HepG2 (cell line): Measurements from ENCODE around the gene HILPDA. TPM values are rescaled to one million over a fixed set of nuclear protein-coding genes. Genes with fewer than 3 reads are reported as not detected.

Source experiments
- ATAD3A ChIP-seq: sonication (generic); formaldehyde crosslinking; IDR thresholded peaks from 2 replicates; pipeline ENCODE4 v1.4.0; 2020; ENCODE audit warnings: missing genetic modification reagents
- ELF4 ChIP-seq: sonication (generic); formaldehyde crosslinking; IDR thresholded peaks from 2 replicates; pipeline ENCODE4 v1.5.0; 2020; ENCODE audit warnings: missing genetic modification reagents, mild to moderate bottlenecking, moderate library complexity, borderline replicate concordance
- FIP1L1 ChIP-seq: fragments of 200-400 bp; formaldehyde crosslinking; IDR thresholded peaks from 2 replicates; pipeline ENCODE4 v1.6.1; 2018; ENCODE audit warnings: low read depth, mild to moderate bottlenecking, low read length, moderate library complexity, borderline replicate concordance; ENCODE audit not compliant: insufficient read depth
- HMGXB3 ChIP-seq: sonication (generic); formaldehyde crosslinking; IDR thresholded peaks from 2 replicates; pipeline ENCODE4 v1.4.0; 2020; ENCODE audit warnings: missing genetic modification reagents, borderline replicate concordance
- IRF2 ChIP-seq: IDR thresholded peaks from 2 replicates; pipeline ENCODE4 v1.6.1; 2018; ENCODE audit warnings: missing genetic modification reagents, missing compliant biosample characterization
- MED1 ChIP-seq: sonication (generic); formaldehyde crosslinking; IDR thresholded peaks from 2 replicates; pipeline ENCODE4 v1.4.0; 2020; ENCODE audit warnings: missing genetic modification reagents
- MEIS1 ChIP-seq: sonication (generic); formaldehyde crosslinking; IDR thresholded peaks from 2 replicates; pipeline ENCODE4 v1.9.0; 2021; ENCODE audit warnings: mild to moderate bottlenecking, missing genetic modification reagents, moderate library complexity, borderline replicate concordance
- NBN ChIP-seq: fragments of 450-650 bp; conservative IDR thresholded peaks from 2 replicates; pipeline ENCODE4 v1.6.1; 2017
- NFIC ChIP-seq: IDR thresholded peaks from 2 replicates; pipeline ENCODE4 v1.6.1; 2012; ENCODE audit warnings: mild to moderate bottlenecking, low read length, inconsistent platforms
- NFKBIZ ChIP-seq: IDR thresholded peaks from 2 replicates; pipeline ENCODE4 v1.6.1; 2018; ENCODE audit warnings: missing genetic modification reagents, missing compliant biosample characterization
- NR1H2 ChIP-seq: sonication (generic); formaldehyde crosslinking; IDR thresholded peaks from 2 replicates; pipeline ENCODE4 v1.8.1; 2022; ENCODE audit warnings: low read depth, missing genetic modification reagents, borderline replicate concordance
- PAF1 ChIP-seq: IDR thresholded peaks from 2 replicates; pipeline ENCODE4 v1.6.1; 2016; ENCODE audit warnings: missing genetic modification reagents, missing compliant biosample characterization
- PITX1 ChIP-seq: sonication (generic); formaldehyde crosslinking; IDR thresholded peaks from 2 replicates; pipeline ENCODE4 v1.5.1; 2020; ENCODE audit warnings: mild to moderate bottlenecking, missing genetic modification reagents
- RNF2 ChIP-seq: fragments of 450-650 bp; conservative IDR thresholded peaks from 2 replicates; pipeline ENCODE4 v1.6.1; 2016; ENCODE audit warnings: low read depth
- SMAD1 ChIP-seq: sonication (generic); formaldehyde crosslinking; IDR thresholded peaks from 2 replicates; pipeline ENCODE4 v1.4.0; 2020; ENCODE audit warnings: missing genetic modification reagents, low read depth, mild to moderate bottlenecking, borderline replicate concordance
- SP2 ChIP-seq: sonication (generic); formaldehyde crosslinking; IDR thresholded peaks from 2 replicates; pipeline ENCODE4 v1.5.1; 2020; ENCODE audit warnings: mild to moderate bottlenecking, missing genetic modification reagents
- STAT5B ChIP-seq: sonication (generic); formaldehyde crosslinking; IDR thresholded peaks from 2 replicates; pipeline ENCODE4 v1.4.0; 2020; ENCODE audit warnings: missing genetic modification reagents
- ZNF207 ChIP-seq: fragments of 450-650 bp; IDR thresholded peaks from 2 replicates; pipeline ENCODE4 v1.6.1; 2016; ENCODE audit warnings: antibody characterized with exemption, borderline replicate concordance
- ZNF232 ChIP-seq: sonication (generic); formaldehyde crosslinking; IDR thresholded peaks from 2 replicates; pipeline ENCODE4 v1.4.0; 2020; ENCODE audit warnings: missing genetic modification reagents, borderline replicate concordance
- ZNF431 ChIP-seq: sonication (generic); formaldehyde crosslinking; IDR thresholded peaks from 2 replicates; pipeline ENCODE4 v1.9.0; 2022; ENCODE audit warnings: missing genetic modification reagents, low read depth, mild to moderate bottlenecking, borderline replicate concordance
- ZNF441 ChIP-seq: sonication (generic); formaldehyde crosslinking; IDR thresholded peaks from 2 replicates; pipeline ENCODE4 v1.7.0; 2021; ENCODE audit warnings: missing genetic modification reagents, borderline replicate concordance
- ZNF552 ChIP-seq: sonication (generic); formaldehyde crosslinking; IDR thresholded peaks from 2 replicates; pipeline ENCODE4 v1.9.0; 2022; ENCODE audit warnings: missing genetic modification reagents, mild to moderate bottlenecking, borderline replicate concordance
- ZNF709 ChIP-seq: sonication (generic); formaldehyde crosslinking; IDR thresholded peaks from 2 replicates; pipeline ENCODE4 v1.5.0; 2020; ENCODE audit warnings: mild to moderate bottlenecking, missing genetic modification reagents
- polyA plus RNA-seq, 8 experiments: library from polyadenylated mRNA; depleted of rRNA in 3 of 8; stranded (reverse) in 7 of 8; unstranded in 1 of 8; fragments of >200 nt; fragmentation: Illumina TruSeq in 4 of 8; extraction: Trizol in 4 of 8; gene quantifications; 2 replicates each; pipeline versions ENCODE4 v1.2.1 to v1.2.3, GENCODE V29; 2011 to 2016; ENCODE audit warnings: low read depth in 4 of 8, missing spikeins in 1 of 8, mixed read lengths in 1 of 8; ENCODE audit not compliant: insufficient read depth in 1 of 8
- total RNA-seq, 5 experiments: library from RNA; depleted of rRNA; stranded (reverse); fragments of >200 nt; fragmentation: Illumina TruSeq; extraction: Trizol; gene quantifications; 2 replicates each; pipeline ENCODE4 v1.2.3, GENCODE V29; 2016; ENCODE audit warnings: low read depth in 1 of 5
- TF ChIP-seq, protein P1 (sequence below): sonication (generic); formaldehyde crosslinking; IDR thresholded peaks from 2 replicates; pipeline ENCODE4 v1.4.0; 2020; ENCODE audit warnings: missing genetic modification reagents, borderline replicate concordance

Gene HILPDA
- total and polyA plus RNA-seq, 2 of the 13 experiments (the other 11 are each of a cell fraction or from before 2014, with no cell fraction given): 11.1 to 44.0 TPM

DNA sequence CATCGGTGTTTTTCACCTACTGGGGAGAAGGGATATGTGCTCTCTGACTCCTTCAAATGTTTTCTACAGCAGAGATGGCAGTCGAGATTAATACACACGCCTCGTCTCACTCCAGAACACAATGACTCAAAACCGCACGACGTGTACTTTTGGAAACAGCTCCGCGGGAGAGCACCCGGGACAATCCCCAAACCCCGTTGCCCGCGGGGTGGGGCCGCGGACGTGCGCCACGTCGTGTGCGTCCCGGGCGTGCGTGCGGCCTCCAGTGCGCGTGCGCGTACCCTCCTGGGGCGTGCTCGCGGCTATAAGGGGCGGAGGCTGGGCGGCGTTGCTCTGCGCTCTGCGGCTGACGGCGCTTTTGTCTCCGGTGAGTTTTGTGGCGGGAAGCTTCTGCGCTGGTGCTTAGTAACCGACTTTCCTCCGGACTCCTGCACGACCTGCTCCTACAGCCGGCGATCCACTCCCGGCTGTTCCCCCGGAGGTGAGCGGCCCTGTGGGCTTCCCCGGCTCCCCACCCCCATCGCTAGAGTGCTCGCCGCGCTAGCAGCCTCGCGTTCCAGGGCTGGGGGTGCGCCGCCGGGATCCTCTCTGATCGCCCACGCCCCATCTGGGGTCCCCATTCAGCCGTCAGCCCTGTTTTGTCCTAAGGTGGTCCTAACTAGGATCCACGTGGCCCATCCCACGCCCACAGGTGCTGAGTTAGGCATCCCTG, at the start of gene HILPDA (continued):
- TF ChIP-seq HMGXB3: no peak
- TF ChIP-seq NR1H2: no peak; the same call in 1 of the 2 replicates
- no peak for TF ChIP-seq ELF4 (CRISPR knock-in tag)
- no peak for TF ChIP-seq NFKBIZ (CRISPR knock-in tag)
- 0 out of 2 replicates have a peak, but pooled peaks have one; percentile 55 for TF ChIP-seq SMAD1 (CRISPR knock-in tag)
- no peak for TF ChIP-seq RNF2
- peak; percentile 89 for TF ChIP-seq ZNF709 (CRISPR knock-in tag)
- 0 out of 2 replicates have a peak, but pooled peaks have one; percentile 40 for TF ChIP-seq MEIS1 (CRISPR knock-in tag)
- no peak for TF ChIP-seq PAF1 (CRISPR knock-in tag)
- TF ChIP-seq STAT5B (CRISPR knock-in tag): no peak
- no peak for TF ChIP-seq FIP1L1
- no peak for TF ChIP-seq SP2 (CRISPR knock-in tag)
- peak; percentile 23; the same call in 1 of the 2 replicates for TF ChIP-seq ZNF441 (CRISPR knock-in tag)
- TF ChIP-seq, protein P1, sequence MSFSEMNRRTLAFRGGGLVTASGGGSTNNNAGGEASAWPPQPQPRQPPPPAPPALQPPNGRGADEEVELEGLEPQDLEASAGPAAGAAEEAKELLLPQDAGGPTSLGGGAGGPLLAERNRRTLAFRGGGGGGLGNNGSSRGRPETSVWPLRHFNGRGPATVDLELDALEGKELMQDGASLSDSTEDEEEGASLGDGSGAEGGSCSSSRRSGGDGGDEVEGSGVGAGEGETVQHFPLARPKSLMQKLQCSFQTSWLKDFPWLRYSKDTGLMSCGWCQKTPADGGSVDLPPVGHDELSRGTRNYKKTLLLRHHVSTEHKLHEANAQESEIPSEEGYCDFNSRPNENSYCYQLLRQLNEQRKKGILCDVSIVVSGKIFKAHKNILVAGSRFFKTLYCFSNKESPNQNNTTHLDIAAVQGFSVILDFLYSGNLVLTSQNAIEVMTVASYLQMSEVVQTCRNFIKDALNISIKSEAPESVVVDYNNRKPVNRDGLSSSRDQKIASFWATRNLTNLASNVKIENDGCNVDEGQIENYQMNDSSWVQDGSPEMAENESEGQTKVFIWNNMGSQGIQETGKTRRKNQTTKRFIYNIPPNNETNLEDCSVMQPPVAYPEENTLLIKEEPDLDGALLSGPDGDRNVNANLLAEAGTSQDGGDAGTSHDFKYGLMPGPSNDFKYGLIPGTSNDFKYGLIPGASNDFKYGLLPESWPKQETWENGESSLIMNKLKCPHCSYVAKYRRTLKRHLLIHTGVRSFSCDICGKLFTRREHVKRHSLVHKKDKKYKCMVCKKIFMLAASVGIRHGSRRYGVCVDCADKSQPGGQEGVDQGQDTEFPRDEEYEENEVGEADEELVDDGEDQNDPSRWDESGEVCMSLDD (CRISPR knock-in tag): 0 out of 2 replicates have a peak, but pooled peaks have one; percentile 3
- no peak for TF ChIP-seq ZNF207
- no peak for TF ChIP-seq PITX1
- TF ChIP-seq MED1 (CRISPR knock-in tag): peak; percentile 77
- TF ChIP-seq ATAD3A (CRISPR knock-in tag): no peak
- TF ChIP-seq NFIC: no peak
- peak; percentile 92; the same call in 1 of the 2 replicates for TF ChIP-seq ZNF431 (CRISPR knock-in tag)
- TF ChIP-seq IRF2 (CRISPR knock-in tag): no peak; the same call in 1 of the 2 replicates
- TF ChIP-seq NBN: no peak
- TF ChIP-seq ZNF552 (CRISPR knock-in tag): peak; percentile 55
- TF ChIP-seq ZNF232 (CRISPR knock-in tag): peak; percentile 27; the same call in 1 of the 2 replicates
